RWPE1 (cell line): ENCODE results near the gene SEMA4C.

Experiments used
- CTCF ChIA-PET: fragments of 350-600 bp; sonication (Branson Sonifier 250); formaldehyde crosslinking; extraction: SDS; loops from one replicate; lab custom pipeline; 2021; lab: Yijun Ruan, JAX
- POLR2A ChIA-PET: fragments of 400-600 bp; formaldehyde crosslinking; extraction: SDS; loops from one replicate; lab custom pipeline; 2020; ENCODE audit warnings: antibody characterized with exemption; ENCODE audit not compliant: low non-redundant PET; lab: Yijun Ruan, JAX
- DNase-seq: peaks from one replicate; pipeline ENCODE4 v3.0.0; 2012; ENCODE audit warnings: low spot score
- H3K27ac ChIP-seq: fragments of 450-650 bp; 2 replicates; pipeline ENCODE4 v1.5.1; 2017
- CTCF ChIP-seq: fragments of 450-650 bp; conservative IDR thresholded peaks from 2 replicates; pipeline ENCODE4 v1.5.1; 2017; ENCODE audit warnings: low read depth, mild to moderate bottlenecking

SEMA4C gene

GRCh38 chr2:96874198-96874831, 4.4 kb upstream of the SEMA4C start:
- CTCF ChIA-PET, result interaction anchor here (1.6 kb wide), 1 partner anchor 77 kb away, joined by 7 read pairs; no protein-coding TSS in a partner anchor
- TF ChIP-seq CTCF, result no peak
- POLR2A ChIA-PET, result no interaction called here
- DNase-seq, result no peak
- no peak overlapping the region for H3K27ac ChIP-seq

GRCh38 chr2:96873651-96874096, 3.8 kb upstream of the SEMA4C start:
- POLR2A ChIA-PET, result no interaction called here
- H3K27ac ChIP-seq, result no peak overlapping the region
- no peak for DNase-seq
- TF ChIP-seq CTCF, result no peak
- CTCF ChIA-PET, result interaction anchor here (1.6 kb wide), 1 partner anchor 78 kb away, joined by 7 read pairs; no protein-coding TSS in a partner anchor

- CTCF ChIA-PET, result interaction anchor here (1.0 kb wide), 1 partner anchor 15 kb away, joined by 5 read pairs; no protein-coding TSS in a partner anchor
- TF ChIP-seq CTCF, result no peak
- DNase-seq, result no peak
- H3K27ac ChIP-seq, result no peak overlapping the region
- POLR2A ChIA-PET, result interaction anchor here (0.5 to 0.7 kb wide), 2 partner anchors 41 kb away, joined by 3 to 4 read pairs; no protein-coding TSS in a partner anchor
Observed at GRCh38 chr2:96872591-96873349, 2.9 kb upstream of the SEMA4C start.

GRCh38 chr2:96870626-96871255, 861 bp upstream of the SEMA4C start:
- ChIA-PET CTCF (interaction anchor here (0.6 to 2.0 kb wide), 2 partner anchors 80 to 90 kb away, joined by 4 to 10 read pairs; no protein-coding TSS in a partner anchor), POLR2A (no interaction called here)
- DNase-seq, result no peak
- peak overlapping the region; percentile 89 for H3K27ac ChIP-seq
- TF ChIP-seq CTCF, result no peak

- DNase-seq, result peak; percentile 52
- TF ChIP-seq CTCF, result 0 out of 2 replicates have a peak, but pooled peaks have one; percentile 12
- CTCF ChIA-PET, result interaction anchor here (0.6 to 3.1 kb wide), 9 partner anchors 11 to 320 kb away, joined by 3 to 27 read pairs (median 3); partner anchors contain the start of gene ANKRD39
- peak overlapping the region; percentile 89 for H3K27ac ChIP-seq
- POLR2A ChIA-PET, result no interaction called here
Observed at GRCh38 chr2:96869281-96869821, 529 bp downstream of the SEMA4C start.
